DOHH2 (cell line): ENCODE data around the gene PNPLA7.

Source experiments
- H3F3A ChIP-seq: fragments of 200-600 bp; sonication (generic), shearing (Covaris generic); 2 replicates; pipeline ENCODE4 v1.6.0; 2016; ENCODE audit warnings: antibody characterized with exemption, mild to moderate bottlenecking; ENCODE audit not compliant: control insufficient read depth, insufficient read depth
- H3K27ac ChIP-seq: fragments of 200-600 bp; sonication (generic); 2 replicates; pipeline ENCODE4 v1.5.1; 2014; ENCODE audit warnings: low read depth, mild to moderate bottlenecking, low read length, moderate library complexity
- H3K27me3 ChIP-seq: fragments of 200-600 bp; sonication (generic); 2 replicates; pipeline ENCODE4 v1.6.1; 2014; ENCODE audit warnings: mild to moderate bottlenecking, low read length, mixed read lengths; ENCODE audit not compliant: control insufficient read depth
- H3K36me3 ChIP-seq: fragments of 200-600 bp; sonication (generic); 2 replicates; pipeline ENCODE4 v1.6.1; 2014; ENCODE audit warnings: mild to moderate bottlenecking, low read length, moderate library complexity, mixed read lengths; ENCODE audit not compliant: control insufficient read depth
- H3K4me1 ChIP-seq: fragments of 200-600 bp; sonication (generic); 2 replicates; pipeline ENCODE4 v1.6.1; 2014; ENCODE audit warnings: mild to moderate bottlenecking, low read length, mixed read lengths; ENCODE audit not compliant: control insufficient read depth
- H3K4me2 ChIP-seq: fragments of 200-600 bp; sonication (generic); 2 replicates; pipeline ENCODE4 v1.6.0; 2014; ENCODE audit warnings: mild to moderate bottlenecking, low read length, moderate library complexity
- H3K4me3 ChIP-seq: fragments of 200-600 bp; sonication (generic); 2 replicates; pipeline ENCODE4 v1.5.1; 2014; ENCODE audit warnings: mild to moderate bottlenecking, low read length, mixed read lengths
- H3K79me2 ChIP-seq: fragments of 200-600 bp; sonication (generic); 2 replicates; pipeline ENCODE4 v1.6.1; 2014; ENCODE audit warnings: mild to moderate bottlenecking, low read length, mixed read lengths; ENCODE audit not compliant: control insufficient read depth
- H3K9me2 ChIP-seq: fragments of 200-600 bp; sonication (generic); replicated peaks from 2 replicates; pipeline ENCODE4 v1.6.1; 2014; ENCODE audit warnings: mild to moderate bottlenecking, low read length, mixed read lengths; ENCODE audit not compliant: control insufficient read depth
- H3K9me3 ChIP-seq: fragments of 200-600 bp; sonication (generic); 2 replicates; pipeline ENCODE4 v1.6.1; 2014; ENCODE audit warnings: antibody characterized with exemption, low read length, mixed read lengths; ENCODE audit not compliant: control insufficient read depth, insufficient read depth
- H4K20me1 ChIP-seq: fragments of 200-600 bp; sonication (generic); 2 replicates; pipeline ENCODE4 v1.6.0; 2014; ENCODE audit warnings: low read depth, mild to moderate bottlenecking, antibody characterized with exemption, low read length, moderate library complexity; ENCODE audit not compliant: control insufficient read depth, insufficient read depth
- EZH2phosphoT487 ChIP-seq: fragments of 200-600 bp; sonication (generic); IDR thresholded peaks from 2 replicates; pipeline ENCODE4 v1.6.1; 2017; ENCODE audit warnings: borderline replicate concordance, mild to moderate bottlenecking, antibody characterized with exemption, low read length, moderate library complexity, mixed read lengths
- TF ChIP-seq, protein P1 (sequence below): fragments of 200-600 bp; sonication (generic); IDR thresholded peaks from one replicate; pipeline ENCODE4 v1.5.1; 2014; ENCODE audit warnings: antibody characterized with exemption, mild to moderate bottlenecking, low read depth, low read length; ENCODE audit not compliant: poor library complexity, severe bottlenecking

Gene PNPLA7

DNA sequence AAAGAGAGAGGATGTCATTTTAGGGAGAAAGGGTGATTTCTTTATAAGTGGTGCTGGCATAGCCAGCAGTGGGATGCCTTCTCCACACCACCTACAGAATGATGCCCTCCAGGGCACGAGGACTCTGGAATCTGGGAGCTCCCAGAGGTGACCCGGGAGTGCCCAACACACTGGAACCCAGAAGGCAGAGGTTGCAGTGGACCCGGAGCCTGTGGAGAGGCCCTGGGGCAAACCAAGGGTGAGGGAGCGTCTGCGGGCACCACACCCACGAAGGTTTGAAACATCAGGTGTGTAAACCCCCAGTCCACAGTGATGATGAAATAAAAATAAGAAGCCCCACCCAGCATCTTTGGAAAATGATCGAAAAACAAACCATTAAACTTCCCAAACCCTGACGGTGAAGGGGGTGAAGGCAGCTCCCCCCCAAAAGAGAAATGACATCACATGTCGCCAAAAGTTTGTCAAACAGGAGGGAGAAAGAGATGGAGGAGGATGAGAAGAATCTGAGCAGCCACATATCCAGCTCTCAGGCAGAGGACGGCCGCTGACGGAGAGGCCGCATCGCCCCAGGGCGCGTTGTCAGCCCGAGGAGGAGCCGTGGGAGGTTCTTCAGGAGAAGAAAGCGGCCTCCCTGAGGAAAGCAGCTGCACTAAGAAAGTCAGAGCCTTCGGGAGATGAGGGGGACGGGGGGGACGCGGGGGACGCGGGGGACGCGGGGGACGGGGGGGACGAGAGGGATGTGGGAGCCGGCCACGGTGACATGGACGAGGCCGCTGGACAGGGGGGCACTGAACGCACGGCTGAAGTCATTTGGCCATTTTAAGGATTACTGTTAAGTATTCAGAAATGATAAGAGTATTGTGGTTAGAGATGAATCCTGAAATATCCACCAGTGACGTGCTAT is 47.9 kb downstream of the PNPLA7 start:
- no peaks in the 10 kb centered on the region for H3K27me3 ChIP-seq
- H3K9me3 ChIP-seq, result no peaks in the 10 kb centered on the region
- no peaks in the 10 kb centered on the region for H3K4me1 ChIP-seq
- H4K20me1 ChIP-seq, result no peaks in the 10 kb centered on the region
- no peak overlapping the region for H3K4me3 ChIP-seq
- TF ChIP-seq, protein P1, sequence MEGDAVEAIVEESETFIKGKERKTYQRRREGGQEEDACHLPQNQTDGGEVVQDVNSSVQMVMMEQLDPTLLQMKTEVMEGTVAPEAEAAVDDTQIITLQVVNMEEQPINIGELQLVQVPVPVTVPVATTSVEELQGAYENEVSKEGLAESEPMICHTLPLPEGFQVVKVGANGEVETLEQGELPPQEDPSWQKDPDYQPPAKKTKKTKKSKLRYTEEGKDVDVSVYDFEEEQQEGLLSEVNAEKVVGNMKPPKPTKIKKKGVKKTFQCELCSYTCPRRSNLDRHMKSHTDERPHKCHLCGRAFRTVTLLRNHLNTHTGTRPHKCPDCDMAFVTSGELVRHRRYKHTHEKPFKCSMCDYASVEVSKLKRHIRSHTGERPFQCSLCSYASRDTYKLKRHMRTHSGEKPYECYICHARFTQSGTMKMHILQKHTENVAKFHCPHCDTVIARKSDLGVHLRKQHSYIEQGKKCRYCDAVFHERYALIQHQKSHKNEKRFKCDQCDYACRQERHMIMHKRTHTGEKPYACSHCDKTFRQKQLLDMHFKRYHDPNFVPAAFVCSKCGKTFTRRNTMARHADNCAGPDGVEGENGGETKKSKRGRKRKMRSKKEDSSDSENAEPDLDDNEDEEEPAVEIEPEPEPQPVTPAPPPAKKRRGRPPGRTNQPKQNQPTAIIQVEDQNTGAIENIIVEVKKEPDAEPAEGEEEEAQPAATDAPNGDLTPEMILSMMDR, result no peak
- no peak for TF ChIP-seq EZH2phosphoT487
- peaks cover 4% of the 10 kb centered on the region; the same call in 1 of the 2 replicates for H3F3A ChIP-seq
- no peak overlapping the region for H3K4me2 ChIP-seq
- no peaks in the 10 kb centered on the region for H3K36me3 ChIP-seq
- H3K79me2 ChIP-seq, result no peaks in the 10 kb centered on the region
- no peaks in the 10 kb centered on the region for H3K9me2 ChIP-seq
- H3K27ac ChIP-seq, result no peak overlapping the region

DNA sequence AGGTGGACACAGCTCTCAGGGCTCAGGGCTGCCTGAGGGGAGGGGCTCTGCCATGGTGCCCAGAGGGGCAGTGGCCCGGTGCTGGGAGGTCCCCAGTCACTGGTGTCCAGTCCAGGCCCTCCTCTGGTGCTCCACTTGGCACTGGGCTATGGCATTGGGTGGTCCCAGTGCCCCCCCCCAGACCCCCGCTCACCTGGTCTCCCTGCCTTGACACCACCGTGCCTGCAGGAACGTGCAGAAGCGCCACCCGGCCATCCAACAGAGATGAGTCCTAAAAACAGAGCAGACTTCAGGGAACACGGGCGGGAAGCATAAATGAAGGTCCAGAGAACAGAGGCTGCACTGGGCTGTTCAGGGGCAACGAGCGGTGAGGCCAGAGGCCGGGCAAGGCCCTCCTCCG is 48.7 kb downstream of the PNPLA7 start:
- H3K79me2 ChIP-seq, result no peaks in the 10 kb centered on the region
- H3K27ac ChIP-seq, result no peak overlapping the region
- H3K4me1 ChIP-seq, result no peaks in the 10 kb centered on the region
- no peaks in the 10 kb centered on the region for H3K9me2 ChIP-seq
- H3K4me2 ChIP-seq, result no peak overlapping the region
- TF ChIP-seq EZH2phosphoT487, result no peak
- TF ChIP-seq, protein P1, result no peak
- H3K4me3 ChIP-seq, result no peak overlapping the region
- H4K20me1 ChIP-seq, result no peaks in the 10 kb centered on the region
- no peaks in the 10 kb centered on the region for H3K27me3 ChIP-seq
- H3F3A ChIP-seq, result peaks cover 4% of the 10 kb centered on the region; the same call in 1 of the 2 replicates
- no peaks in the 10 kb centered on the region for H3K9me3 ChIP-seq
- no peaks in the 10 kb centered on the region for H3K36me3 ChIP-seq

- TF ChIP-seq EZH2phosphoT487, result no peak
- TF ChIP-seq, protein P1, result no peak
- Histone ChIP-seq H3K79me2 (no peaks in the 10 kb centered on the region), H3K36me3 (no peaks in the 10 kb centered on the region), H3F3A (peaks cover 4% of the 10 kb centered on the region; the same call in 1 of the 2 replicates), H3K4me1 (no peaks in the 10 kb centered on the region), H3K4me2 (no peak overlapping the region), H3K4me3 (no peak overlapping the region), H3K9me2 (no peaks in the 10 kb centered on the region), H4K20me1 (no peaks in the 10 kb centered on the region), H3K27me3 (no peaks in the 10 kb centered on the region), H3K27ac (no peak overlapping the region), H3K9me3 (no peaks in the 10 kb centered on the region)
These were observed 49.4 kb downstream of the PNPLA7 start for GRCh38 chr9:137500666-137501397.
